ENCODE data around the gene RNU2-1. TPM values are rescaled to one million over a fixed set of nuclear protein-coding genes. Genes with fewer than 3 reads are reported as not detected.
A peak's percentile ranks its signal among the peaks of the same experiment; 100 is the strongest.

RNU2-1 gene
- total RNA-seq, 1 experiment from 2014 or later = 6,186 TPM

DNA sequence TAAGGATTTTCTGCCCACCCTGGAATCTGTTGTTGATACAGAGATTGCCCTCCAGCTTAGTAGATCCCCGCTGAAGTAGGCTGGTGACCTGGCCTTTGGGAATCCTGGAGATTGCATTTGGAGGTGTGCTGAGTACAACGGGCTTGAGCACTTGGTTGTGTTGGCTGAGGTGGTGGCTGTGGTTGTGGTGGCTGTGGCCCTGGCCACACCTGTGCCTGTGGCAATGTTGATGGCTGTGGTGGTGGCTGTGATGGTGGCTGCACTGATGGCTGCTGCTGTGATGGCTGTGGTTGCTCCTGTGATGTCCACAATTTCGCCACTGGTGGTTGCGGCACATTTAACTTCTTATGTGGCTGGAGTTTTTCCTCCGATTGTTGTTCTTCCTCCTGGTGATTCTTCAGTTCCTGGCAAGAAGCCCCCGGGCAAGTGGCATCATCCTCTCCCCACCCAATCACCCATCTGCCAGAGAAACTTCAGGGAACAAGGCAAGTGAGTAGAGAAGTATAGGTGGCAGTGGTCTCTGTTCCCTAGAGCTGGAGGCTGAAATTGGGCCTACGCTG lies 9.6 kb downstream of the RNU2-1 start:
- H3K27me3 ChIP-seq (ENCODE audit: insufficient read depth, low read length) = no peaks in the 10 kb centered on the region
- peak; percentile 22 for DNase-seq
- H3K14ac ChIP-seq (ENCODE audit: insufficient read depth, low read length) = no peak overlapping the region
- H3K27ac ChIP-seq (ENCODE audit: insufficient read length, low read depth, low read length) = no peak overlapping the region
- H2AK5ac ChIP-seq (ENCODE audit: insufficient read length, low read length) = no peak overlapping the region
- no peaks in the 10 kb centered on the region for H3K27me3 Mint-ChIP-seq (ENCODE audit: low read depth)
- TF ChIP-seq, protein P1, sequence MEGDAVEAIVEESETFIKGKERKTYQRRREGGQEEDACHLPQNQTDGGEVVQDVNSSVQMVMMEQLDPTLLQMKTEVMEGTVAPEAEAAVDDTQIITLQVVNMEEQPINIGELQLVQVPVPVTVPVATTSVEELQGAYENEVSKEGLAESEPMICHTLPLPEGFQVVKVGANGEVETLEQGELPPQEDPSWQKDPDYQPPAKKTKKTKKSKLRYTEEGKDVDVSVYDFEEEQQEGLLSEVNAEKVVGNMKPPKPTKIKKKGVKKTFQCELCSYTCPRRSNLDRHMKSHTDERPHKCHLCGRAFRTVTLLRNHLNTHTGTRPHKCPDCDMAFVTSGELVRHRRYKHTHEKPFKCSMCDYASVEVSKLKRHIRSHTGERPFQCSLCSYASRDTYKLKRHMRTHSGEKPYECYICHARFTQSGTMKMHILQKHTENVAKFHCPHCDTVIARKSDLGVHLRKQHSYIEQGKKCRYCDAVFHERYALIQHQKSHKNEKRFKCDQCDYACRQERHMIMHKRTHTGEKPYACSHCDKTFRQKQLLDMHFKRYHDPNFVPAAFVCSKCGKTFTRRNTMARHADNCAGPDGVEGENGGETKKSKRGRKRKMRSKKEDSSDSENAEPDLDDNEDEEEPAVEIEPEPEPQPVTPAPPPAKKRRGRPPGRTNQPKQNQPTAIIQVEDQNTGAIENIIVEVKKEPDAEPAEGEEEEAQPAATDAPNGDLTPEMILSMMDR (conservative IDR thresholded peaks at IDR 0.05) = no peak
- H2BK5ac ChIP-seq (ENCODE audit: insufficient read length, low read length) = no peak overlapping the region
- no peak overlapping the region for H3K18ac ChIP-seq (ENCODE audit: insufficient read length, low read depth, low read length)
- no peak overlapping the region for H4K91ac ChIP-seq (ENCODE audit: insufficient read length, low read depth, low read length)
- H3K27ac Mint-ChIP-seq = peak overlapping the region in 2 of 3 experiments; percentile 10 to 37; a peak in 2 of 7 replicates
- no peak overlapping the region for H3K9ac ChIP-seq (ENCODE audit: extremely low read depth, insufficient read length, low read length)
- no peaks in the 10 kb centered on the region for H3K9me3 ChIP-seq (ENCODE audit: control insufficient read depth, low read depth, low read length)
- H3K36me3 Mint-ChIP-seq (ENCODE audit: insufficient read depth in 1 of 3, low read depth in 3 of 3) = no peaks in the 10 kb centered on the region
- H3K23ac ChIP-seq (ENCODE audit: insufficient read length, low read depth, low read length) = no peak overlapping the region
- H3K9me3 Mint-ChIP-seq = no peaks in the 10 kb centered on the region
- no peak overlapping the region for H3K4ac ChIP-seq (ENCODE audit: low read depth, low read length)
- H2AFZ ChIP-seq (ENCODE audit: low read length) = no peak overlapping the region
- no peaks in the 10 kb centered on the region for H3K79me1 ChIP-seq (ENCODE audit: insufficient read depth, low read depth, low read length, poor library complexity, severe bottlenecking)
- H4K8ac ChIP-seq (replicated peaks; ENCODE audit: insufficient read length, low read depth, low read length) = no peak overlapping the region
- H3K4me1 Mint-ChIP-seq = no peaks in the 10 kb centered on the region
- H3K4me2 ChIP-seq (ENCODE audit: insufficient read depth, insufficient read length, low read length) = no peak overlapping the region
- WGBS (ENCODE audit: extremely low coverage, insufficient read length, low lambda C conversion rate) = no CpG with 5 or more reads among the region's 7 CpGs
- no peak overlapping the region for H3K56ac ChIP-seq (ENCODE audit: insufficient read length, low read depth, low read length)
- no peak overlapping the region for H2BK20ac ChIP-seq (ENCODE audit: low read depth, low read length, poor library complexity, severe bottlenecking)
- no peak overlapping the region for H2BK120ac ChIP-seq (ENCODE audit: low read depth, low read length, poor library complexity, severe bottlenecking)
- no peak overlapping the region for H2BK15ac ChIP-seq (ENCODE audit: low read depth, low read length)
- no peaks in the 10 kb centered on the region for H3K23me2 ChIP-seq (ENCODE audit: insufficient read length, low read depth, low read length, poor library complexity, severe bottlenecking)
- no peak overlapping the region for H4K5ac ChIP-seq (ENCODE audit: insufficient read length, low read depth, low read length)
- H3K79me2 ChIP-seq (ENCODE audit: insufficient read depth, low read length) = no peaks in the 10 kb centered on the region
- H3K4me3 Mint-ChIP-seq = no peak overlapping the region
- H3T11ph ChIP-seq (ENCODE audit: low read length) = no peak overlapping the region
- H4K20me1 ChIP-seq (ENCODE audit: control insufficient read depth, insufficient read depth, insufficient read length) = no peaks in the 10 kb centered on the region
- no peak overlapping the region for H2BK12ac ChIP-seq (ENCODE audit: insufficient read length, low read depth, low read length)
- H3K4me1 ChIP-seq (ENCODE audit: insufficient read depth, low read length) = no peaks in the 10 kb centered on the region

Data from H9 (cell line).